Aortic smooth muscle cell (primary cell): ENCODE results near the gene CHML. TPM values are rescaled to one million over a fixed set of nuclear protein-coding genes. Genes with fewer than 3 reads are reported as not detected.

ENCODE experiments used
- total RNA-seq: library from RNA; depleted of rRNA; stranded (reverse); fragments of >200 nt; gene quantifications from 2 replicates; pipeline ENCODE4 v1.2.3, GENCODE V29; 2014

CHML gene
- 6.9 and 7.7 TPM in 2 replicates for total RNA-seq

GRCh38 chr1:241640149-241640866, at the start of gene CHML, which contains the start of gene OPN3:
CHML (minus strand) TSS chr1:241640369; CDS start chr1:241635766, 4,603 bp downstream.
OPN3 (minus strand) TSS chr1:241640369; CDS start chr1:241640254, 115 bp downstream.

GRCh38 chr1:241652012-241652411, 11.8 kb upstream of the CHML start, which contains the start of gene WDR64:
WDR64 (plus strand) TSS chr1:241652281; CDS start chr1:241652485, 204 bp downstream.

Other genes starting within 250 kb of the CHML start
- gene FH, start 120.6 kb downstream of the CHML start, total RNA-seq: 87.9 and 99.9 TPM in 2 replicates
- gene KMO, start 108.0 kb downstream of the CHML start, total RNA-seq: 0.06 and 0.53 TPM in 2 replicates
- 9.2 and 11.1 TPM in 2 replicates for gene OPN3, start within 50 bp of the CHML start, total RNA-seq
- gene WDR64, start 11.9 kb upstream of the CHML start, total RNA-seq: not detected in 2 replicates
- 6.3 and 13.7 TPM in 2 replicates for gene EXO1, start 207.8 kb upstream of the CHML start, total RNA-seq